HG02798 (cell line): ENCODE data around the gene RRBP1.

ENCODE experiments used
- ATAC-seq: cut with Tn5 transposase; IDR thresholded peaks from one replicate; pipeline ENCODE4 v1.9.1; 2021; ENCODE audit warnings: mild to moderate bottlenecking; ENCODE audit not compliant: unreplicated experiment, poor library complexity

The RRBP1 gene

DNA sequence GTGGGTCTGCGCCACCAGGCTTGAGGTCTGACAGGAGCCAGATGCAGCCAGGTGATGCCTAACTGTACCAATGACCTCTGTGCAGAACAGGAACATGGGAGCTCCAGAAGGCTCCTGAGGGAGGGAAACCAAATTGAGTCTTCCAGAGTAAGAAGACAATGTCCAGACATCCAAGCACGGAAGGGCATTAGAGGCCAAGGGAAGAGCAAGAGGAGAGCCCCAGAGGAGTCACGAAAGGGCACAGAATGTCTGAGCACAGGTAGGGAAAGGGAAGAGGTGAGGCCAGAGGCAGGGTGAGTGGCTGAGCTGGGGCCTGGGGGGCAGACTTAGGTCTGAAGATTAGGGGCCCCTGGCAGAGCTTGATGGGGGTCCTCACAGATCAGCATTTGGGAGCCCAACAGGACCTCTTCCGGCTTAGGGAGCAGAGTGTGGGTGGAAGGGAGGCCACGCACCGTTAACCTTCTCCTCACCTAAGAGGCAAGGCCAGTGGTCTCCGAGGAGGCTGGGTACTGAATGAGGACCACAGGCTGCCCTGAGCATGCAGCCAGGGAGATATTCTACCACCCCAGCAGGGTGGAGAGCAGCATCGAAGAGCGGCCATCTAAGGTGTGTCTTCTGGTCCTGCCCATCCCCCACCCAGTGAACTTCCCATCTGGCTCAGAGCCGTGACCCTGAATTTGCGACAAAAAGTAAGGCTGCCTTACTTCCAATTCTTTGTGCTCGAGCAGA is 41.7 kb downstream of the RRBP1 start:
- ATAC-seq, result no peak

DNA sequence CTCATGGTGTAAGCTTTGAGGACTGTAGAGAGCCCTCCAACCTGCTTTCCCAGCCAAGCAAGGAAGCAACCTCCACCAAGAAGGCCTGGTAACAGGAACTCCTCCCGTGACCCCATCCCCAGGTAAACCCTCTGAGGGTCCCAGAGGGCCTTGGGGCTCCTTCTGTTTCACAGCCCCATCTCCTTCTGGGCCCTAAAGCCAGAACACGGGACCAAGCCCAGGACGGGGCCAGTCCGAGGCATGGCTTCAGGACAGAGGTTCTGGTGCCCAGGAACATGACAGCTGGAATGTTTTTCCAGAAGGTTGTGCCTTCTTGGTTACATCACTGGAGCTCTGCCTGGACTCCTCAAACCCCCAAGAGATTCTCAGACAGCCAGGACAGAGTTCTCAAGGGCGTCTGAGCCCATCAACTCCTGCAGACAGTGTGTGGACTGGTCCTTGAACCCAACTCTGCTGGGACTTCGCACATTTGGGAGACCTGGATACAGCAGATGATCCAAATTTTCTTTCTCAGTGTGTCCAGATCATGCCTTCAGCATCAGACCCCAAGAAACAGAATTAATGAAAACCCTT is 43.1 kb downstream of the RRBP1 start:
- no peak for ATAC-seq

GRCh38 chr20:17637985-17638640 is 43.9 kb downstream of the RRBP1 start:
- no peak for ATAC-seq

DNA sequence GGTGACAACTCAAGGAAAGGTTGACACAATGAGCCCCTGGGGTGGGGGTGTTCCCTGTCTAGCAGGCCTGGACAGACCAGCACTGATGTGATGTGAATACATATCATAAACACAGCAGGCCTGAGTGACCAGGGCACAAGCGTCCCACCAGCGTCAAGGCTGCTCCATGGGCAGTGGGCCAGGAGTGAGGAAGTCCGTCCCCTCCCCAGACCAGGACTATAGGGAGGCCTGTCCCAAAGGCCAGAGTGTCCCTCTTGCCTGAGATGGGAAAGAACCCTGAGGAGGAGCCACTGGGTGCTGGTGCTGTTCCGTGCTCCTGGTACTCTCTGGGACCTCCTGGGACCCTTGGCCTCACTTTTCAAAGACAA is 44.6 kb downstream of the RRBP1 start:
- ATAC-seq, result no peak

- ATAC-seq, result no peak
Measured at GRCh38 chr20:17636523-17637412, 45.3 kb downstream of the RRBP1 start.

GRCh38 chr20:17635332-17636244 is 46.5 kb downstream of the RRBP1 start:
- no peak for ATAC-seq

GRCh38 chr20:17634661-17635331 is 47.2 kb downstream of the RRBP1 start:
- ATAC-seq, result no peak

DNA sequence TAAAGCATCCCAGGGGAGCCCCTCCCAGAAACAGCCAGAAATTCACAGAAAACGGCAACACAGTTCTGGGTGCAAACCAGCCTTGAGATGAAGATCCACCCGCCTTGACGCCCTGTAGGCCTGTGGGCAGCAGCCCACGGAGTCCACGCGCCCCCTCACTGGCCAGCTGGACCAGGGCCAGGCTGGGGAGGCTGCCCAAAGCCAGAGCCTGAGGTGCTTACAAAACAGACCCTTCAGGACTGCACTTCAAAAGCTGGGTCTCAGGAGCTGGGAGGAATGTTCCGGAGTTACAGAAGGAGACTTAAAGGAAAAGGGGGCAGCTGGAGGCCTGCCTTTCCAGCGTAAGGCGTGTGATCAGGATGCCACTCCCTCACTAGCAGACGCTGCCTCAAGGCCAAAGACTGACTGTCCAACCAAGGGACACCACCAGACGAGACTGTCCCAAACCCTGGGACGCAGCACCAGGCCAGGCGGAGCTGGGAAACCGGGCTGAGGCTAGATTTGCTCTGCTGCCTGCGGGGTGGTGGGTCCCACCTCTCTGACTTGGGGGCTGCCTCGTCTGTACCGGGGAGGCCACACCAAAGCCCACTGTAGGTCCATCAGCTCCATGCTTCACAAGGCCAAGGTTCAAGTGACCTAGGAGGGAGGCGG is 48.1 kb downstream of the RRBP1 start:
- ATAC-seq, result no peak

DNA sequence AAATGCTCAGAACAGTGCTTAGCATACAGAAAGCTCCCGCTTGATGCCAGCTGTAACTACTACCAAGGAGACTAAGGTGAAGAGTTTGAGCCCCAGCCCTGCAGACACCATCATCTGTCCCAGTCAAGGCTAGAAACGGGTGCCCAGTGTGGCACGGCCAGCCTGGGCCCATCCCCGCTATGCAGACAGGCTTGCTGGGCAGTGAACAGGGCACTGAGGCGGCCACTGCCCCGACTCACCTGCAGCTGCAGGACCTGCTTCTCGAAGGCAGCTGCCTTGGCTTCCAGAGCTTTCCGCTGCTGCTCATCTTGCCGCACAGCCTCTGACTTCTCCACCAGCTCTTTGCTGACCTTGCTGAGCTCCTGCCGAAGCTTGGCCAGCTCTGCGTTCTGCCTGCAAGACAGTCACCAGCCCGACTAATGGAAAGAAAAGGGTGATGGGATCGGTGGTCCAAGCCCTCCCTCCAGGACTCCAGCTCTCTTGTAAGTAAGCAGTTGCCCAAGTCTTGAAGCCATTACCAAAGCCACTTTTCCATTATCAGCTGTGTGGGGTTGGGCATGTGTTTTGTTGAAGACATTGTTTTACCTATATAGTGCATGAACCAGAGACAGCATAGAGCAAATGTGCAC is 48.7 kb downstream of the RRBP1 start:
- ATAC-seq, result no peak

DNA sequence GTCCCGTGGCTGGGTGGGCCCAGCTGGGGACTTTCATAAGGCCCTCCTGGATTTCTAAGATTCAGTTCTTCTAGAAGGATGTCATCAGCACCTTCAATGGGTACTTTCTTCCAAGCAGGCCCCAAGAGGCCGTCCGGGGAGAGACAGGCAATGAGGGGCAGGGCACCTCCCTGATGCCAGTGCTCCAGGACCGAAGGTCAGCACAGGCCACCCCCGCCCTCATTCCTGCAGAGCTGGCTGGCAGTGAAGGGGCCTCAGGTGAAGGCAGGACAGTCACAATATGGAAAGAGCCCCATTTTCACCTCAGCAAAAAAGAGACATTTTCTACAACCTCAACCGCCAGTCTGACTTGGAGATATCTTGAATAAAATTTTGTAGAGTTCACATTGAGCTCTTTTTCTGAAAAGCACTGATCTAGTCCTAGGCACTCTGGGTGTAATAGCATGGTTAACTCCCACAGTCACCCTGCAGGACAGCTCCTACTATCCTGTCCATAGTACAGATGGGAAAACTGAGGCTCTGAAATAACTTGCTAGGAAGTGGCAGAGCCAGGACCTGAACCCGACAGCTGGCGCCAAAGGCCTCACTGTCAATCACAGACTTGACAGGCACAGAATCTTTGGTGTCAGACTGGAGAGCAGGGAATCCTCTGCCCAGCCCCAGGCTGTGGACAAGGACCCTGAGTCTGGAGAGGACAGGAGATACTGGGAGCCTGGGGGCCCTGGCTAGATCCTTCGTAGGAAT is 50.3 kb downstream of the RRBP1 start:
- ATAC-seq, result no peak

DNA sequence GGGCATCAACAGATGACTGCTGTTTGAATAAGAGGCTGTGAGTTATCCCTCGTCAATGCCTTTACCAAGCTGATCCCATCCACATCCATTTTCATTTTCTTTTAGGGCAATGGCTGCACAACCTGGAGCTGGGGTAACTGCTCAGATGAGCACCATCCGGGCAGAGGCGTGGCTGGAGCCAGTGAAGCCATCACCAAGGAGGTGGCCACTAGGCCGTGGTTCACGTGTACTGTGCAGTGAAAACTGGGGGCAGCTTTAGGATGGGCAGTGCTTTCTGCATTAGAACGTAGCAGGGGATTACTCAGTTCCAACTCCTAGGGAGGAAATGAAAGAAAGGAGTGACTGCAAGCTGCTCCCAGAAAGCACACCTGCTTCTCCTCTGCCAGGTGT is 51.2 kb downstream of the RRBP1 start:
- ATAC-seq, result no peak

DNA sequence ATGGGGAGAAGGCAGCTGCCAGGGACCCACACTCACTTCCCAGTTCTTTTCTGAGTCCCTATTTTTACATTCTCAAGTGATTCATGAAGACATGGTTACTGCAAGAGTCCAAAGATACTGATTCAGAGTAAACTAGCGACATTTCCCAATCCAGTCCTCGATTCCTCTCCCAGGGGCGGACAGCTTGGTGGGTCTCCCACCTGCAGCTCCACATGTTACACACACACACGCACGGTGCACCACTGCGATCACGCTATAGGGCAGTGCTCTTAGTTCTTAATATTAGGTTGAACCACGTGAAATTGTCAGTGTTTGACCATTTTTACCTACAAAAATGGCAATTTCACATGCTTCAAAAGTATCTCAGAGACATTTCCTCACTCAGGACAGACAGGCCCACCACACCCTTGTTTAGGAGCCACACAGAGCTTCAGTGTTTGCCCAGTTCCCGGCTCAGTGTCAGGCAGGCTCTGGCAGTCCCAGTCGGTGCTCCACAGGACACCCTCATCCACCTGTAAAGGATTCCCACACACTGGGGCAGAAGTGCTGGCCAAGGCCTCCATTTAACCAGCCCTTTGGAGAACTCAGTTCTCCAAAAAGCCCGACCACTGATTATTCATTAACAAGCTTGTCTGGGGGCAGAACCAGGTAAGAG is 51.8 kb downstream of the RRBP1 start:
- ATAC-seq, result no peak

DNA sequence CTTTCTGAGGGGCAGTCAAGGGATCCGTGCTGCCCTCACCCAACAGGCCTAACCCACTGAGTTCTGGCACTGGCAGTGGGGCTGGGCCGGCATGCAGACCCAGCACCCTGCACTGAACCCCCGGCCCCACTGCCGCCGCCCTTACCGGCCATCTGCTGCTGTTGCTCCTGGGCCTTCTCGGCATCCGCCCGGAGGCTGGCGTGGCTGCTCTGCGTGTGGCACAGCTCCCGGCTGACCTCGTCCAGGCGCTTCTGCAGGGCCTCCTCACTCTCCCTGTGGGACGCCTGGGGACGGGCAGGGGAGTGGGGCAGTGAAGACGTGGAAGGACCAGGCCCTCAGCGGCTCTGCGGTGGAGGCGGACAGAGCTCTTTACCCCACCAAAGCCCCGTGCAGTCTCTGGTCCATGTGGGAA is 52.4 kb downstream of the RRBP1 start:
- no peak for ATAC-seq

- no peak for ATAC-seq
Measured at GRCh38 chr20:17629025-17629424, 53.0 kb downstream of the RRBP1 start.

- no peak for ATAC-seq
Measured at GRCh38 chr20:17628101-17628841, 53.8 kb downstream of the RRBP1 start.

- no peak for ATAC-seq
Measured at GRCh38 chr20:17627101-17627955, 54.7 kb downstream of the RRBP1 start.
